Activated CD4-positive, alpha-beta T cell treated with anti-CD3 and anti-CD28 coated beads, Interleukin-2, Interleukin-6, amounts not matched to agents 100 ng/mL and 50 ng/mL, durations not matched to agents 16 hours and 8 hours (primary cell): ENCODE data around the gene CAPN2.

Experiments used
- DNase-seq: peaks from one replicate; pipeline ENCODE4 v3.0.0-alpha.2; 2020

The CAPN2 gene

GRCh38 chr1:223763881-223764280, 51.5 kb downstream of the CAPN2 start:
- no peak for DNase-seq

GRCh38 chr1:223765036-223765718, 52.8 kb downstream of the CAPN2 start:
- DNase-seq, result no peak

GRCh38 chr1:223765719-223766340, 53.5 kb downstream of the CAPN2 start:
- DNase-seq, result no peak

- no peak for DNase-seq
These were observed 58.4 kb downstream of the CAPN2 start for GRCh38 chr1:223770621-223771315.

- DNase-seq, result no peak
These were observed 59.1 kb downstream of the CAPN2 start for GRCh38 chr1:223771469-223771813.

- DNase-seq, result peak; percentile 61
These were observed 59.8 kb downstream of the CAPN2 start for GRCh38 chr1:223771814-223772770.

- DNase-seq, result no peak
These were observed 60.4 kb downstream of the CAPN2 start for GRCh38 chr1:223772771-223773160.

GRCh38 chr1:223774134-223774814, 61.9 kb downstream of the CAPN2 start:
- DNase-seq, result no peak

GRCh38 chr1:223775054-223775453, 62.7 kb downstream of the CAPN2 start:
- no peak for DNase-seq

- no peak for DNase-seq
These were observed 63.4 kb downstream of the CAPN2 start for GRCh38 chr1:223775711-223776074.

GRCh38 chr1:223776075-223776814, 63.9 kb downstream of the CAPN2 start:
- peak; percentile 80 for DNase-seq

- no peak for DNase-seq
These were observed 64.6 kb downstream of the CAPN2 start for GRCh38 chr1:223776826-223777454.

- DNase-seq, result no peak
These were observed 68.0 kb downstream of the CAPN2 start for GRCh38 chr1:223780318-223780717.

- DNase-seq, result no peak
These were observed 68.6 kb downstream of the CAPN2 start for GRCh38 chr1:223780949-223781348.

GRCh38 chr1:223783676-223784075, 71.3 kb downstream of the CAPN2 start:
- DNase-seq, result no peak

GRCh38 chr1:223784541-223784940, 72.2 kb downstream of the CAPN2 start:
- no peak for DNase-seq

- no peak for DNase-seq
These were observed 73.5 kb downstream of the CAPN2 start for GRCh38 chr1:223785808-223786207.

- no peak for DNase-seq
These were observed 76.5 kb downstream of the CAPN2 start for GRCh38 chr1:223788746-223789415.

GRCh38 chr1:223792046-223792445, 79.7 kb downstream of the CAPN2 start:
- DNase-seq, result no peak

- DNase-seq, result no peak
These were observed 81.4 kb downstream of the CAPN2 start for GRCh38 chr1:223793716-223794115.
